C4-2B (cell line): Measurements from ENCODE around the gene NSUN4.
"Not testable (repeated sequence)": the region's sequence is repeated elsewhere in the genome, so short reads cannot be mapped to it uniquely, and the experiment has no call there.

Experiments
- H3K27ac ChIP-seq: fragments of 450-650 bp; 2 replicates; pipeline ENCODE4 v1.5.1; 2017
- ZFX ChIP-seq: fragments of 450-650 bp; IDR thresholded peaks from 2 replicates; pipeline ENCODE4 v1.6.1; 2017
- TF ChIP-seq, protein P1 (sequence below): fragments of 450-650 bp; conservative IDR thresholded peaks from 2 replicates; pipeline ENCODE4 v1.5.1; 2017; ENCODE audit warnings: mild to moderate bottlenecking

NSUN4 gene

GRCh38 chr1:46367072-46367471 lies 26.5 kb downstream of the NSUN4 start:
- no peak for TF ChIP-seq ZFX
- TF ChIP-seq, protein P1, sequence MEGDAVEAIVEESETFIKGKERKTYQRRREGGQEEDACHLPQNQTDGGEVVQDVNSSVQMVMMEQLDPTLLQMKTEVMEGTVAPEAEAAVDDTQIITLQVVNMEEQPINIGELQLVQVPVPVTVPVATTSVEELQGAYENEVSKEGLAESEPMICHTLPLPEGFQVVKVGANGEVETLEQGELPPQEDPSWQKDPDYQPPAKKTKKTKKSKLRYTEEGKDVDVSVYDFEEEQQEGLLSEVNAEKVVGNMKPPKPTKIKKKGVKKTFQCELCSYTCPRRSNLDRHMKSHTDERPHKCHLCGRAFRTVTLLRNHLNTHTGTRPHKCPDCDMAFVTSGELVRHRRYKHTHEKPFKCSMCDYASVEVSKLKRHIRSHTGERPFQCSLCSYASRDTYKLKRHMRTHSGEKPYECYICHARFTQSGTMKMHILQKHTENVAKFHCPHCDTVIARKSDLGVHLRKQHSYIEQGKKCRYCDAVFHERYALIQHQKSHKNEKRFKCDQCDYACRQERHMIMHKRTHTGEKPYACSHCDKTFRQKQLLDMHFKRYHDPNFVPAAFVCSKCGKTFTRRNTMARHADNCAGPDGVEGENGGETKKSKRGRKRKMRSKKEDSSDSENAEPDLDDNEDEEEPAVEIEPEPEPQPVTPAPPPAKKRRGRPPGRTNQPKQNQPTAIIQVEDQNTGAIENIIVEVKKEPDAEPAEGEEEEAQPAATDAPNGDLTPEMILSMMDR = no peak
- no peak overlapping the region for H3K27ac ChIP-seq

DNA sequence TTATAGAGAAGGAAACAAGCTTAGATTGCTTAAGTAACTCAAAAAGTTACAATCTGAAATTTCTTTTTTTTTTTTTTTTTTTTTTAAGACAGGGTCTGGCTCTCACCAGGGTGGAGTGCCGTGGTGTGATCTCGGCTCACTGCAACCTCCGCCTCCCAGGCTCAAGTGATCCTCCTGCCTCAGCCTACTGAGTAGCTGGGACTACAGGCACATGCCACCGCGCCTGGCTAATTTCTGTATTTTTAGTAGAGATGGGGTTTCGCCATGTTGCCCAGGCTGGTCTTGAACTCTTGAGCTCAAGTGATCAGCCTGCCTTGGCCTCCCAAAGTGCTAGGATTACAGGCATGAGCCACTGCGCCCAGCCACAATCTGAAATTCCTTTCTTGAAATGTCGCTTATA lies 27.1 kb downstream of the NSUN4 start:
- not testable (repeated sequence) for H3K27ac ChIP-seq

DNA sequence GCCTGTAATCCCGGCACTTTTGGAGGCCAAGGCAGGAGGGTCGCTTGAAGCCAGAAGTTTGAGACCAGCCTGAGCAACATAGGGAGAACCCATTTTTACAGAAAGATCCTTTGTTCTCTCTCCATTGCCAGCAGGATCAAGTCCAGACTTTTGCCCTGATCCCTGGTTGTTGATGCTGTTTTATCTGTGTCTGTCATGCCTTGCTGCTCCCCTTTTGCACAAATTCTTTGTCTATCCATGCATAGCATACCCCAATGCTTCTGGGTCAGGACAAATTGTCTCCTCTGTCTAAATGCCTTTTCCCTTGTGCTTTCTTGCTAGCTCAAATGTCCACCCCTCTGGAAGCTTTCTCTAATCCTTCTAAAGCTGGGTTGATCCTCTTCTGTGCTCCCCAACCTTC lies 28.2 kb downstream of the NSUN4 start:
- no peak for TF ChIP-seq ZFX
- TF ChIP-seq, protein P1 = no peak
- H3K27ac ChIP-seq = no peak overlapping the region

GRCh38 chr1:46369542-46370213 lies 29.1 kb downstream of the NSUN4 start:
- TF ChIP-seq ZFX = no peak
- TF ChIP-seq, protein P1 = no peak
- no peak overlapping the region for H3K27ac ChIP-seq

DNA sequence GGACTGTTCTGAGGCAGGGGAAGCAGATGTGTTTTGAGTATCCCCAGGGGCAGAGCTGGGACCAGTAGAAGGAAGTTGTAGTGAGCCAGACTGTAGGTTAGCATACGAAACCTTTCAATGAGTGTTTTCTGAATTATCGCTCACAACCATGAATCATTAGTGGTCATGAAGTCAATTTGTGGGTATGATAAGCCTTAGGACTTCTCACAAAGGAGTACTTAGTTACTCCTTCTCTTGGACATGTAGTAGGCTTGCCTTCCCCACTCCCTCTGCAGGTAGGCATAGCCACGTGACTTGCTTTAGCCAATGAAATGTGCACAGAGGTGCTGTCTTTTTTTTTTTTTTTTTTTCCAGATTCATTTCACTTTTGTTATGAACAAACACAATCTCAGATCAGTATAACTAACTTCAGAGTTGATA lies 29.6 kb downstream of the NSUN4 start:
- H3K27ac ChIP-seq = no peak overlapping the region
- TF ChIP-seq, protein P1 = no peak
- TF ChIP-seq ZFX = no peak

- H3K27ac ChIP-seq = no peak overlapping the region
- no peak for TF ChIP-seq ZFX
- TF ChIP-seq, protein P1 = no peak
Measured at GRCh38 chr1:46372431-46372830, 31.8 kb downstream of the NSUN4 start.

- H3K27ac ChIP-seq = no peak overlapping the region
- TF ChIP-seq ZFX = no peak
- TF ChIP-seq, protein P1 = no peak
Measured at GRCh38 chr1:46379996-46380395, 39.4 kb downstream of the NSUN4 start.

DNA sequence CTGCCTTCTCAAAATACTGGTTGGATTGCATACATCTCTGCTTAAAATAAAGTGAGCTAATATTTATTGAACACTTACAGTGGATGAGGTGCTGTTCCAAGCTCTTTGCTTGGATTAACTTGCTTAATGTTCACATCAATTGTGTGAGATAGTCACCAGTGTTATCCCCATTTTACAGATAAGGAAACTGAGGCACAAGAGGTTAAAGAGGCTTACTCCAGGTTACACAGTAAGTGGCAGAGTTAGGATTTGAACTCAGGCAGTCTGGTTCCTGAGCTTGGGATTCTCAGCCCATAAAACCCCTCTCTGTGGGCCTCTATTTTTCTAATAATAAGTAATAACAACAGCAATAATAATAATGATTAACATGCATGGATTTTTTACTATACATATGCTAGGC lies 39.9 kb downstream of the NSUN4 start:
- no peak overlapping the region for H3K27ac ChIP-seq
- no peak for TF ChIP-seq ZFX
- TF ChIP-seq, protein P1 = no peak
